GM20000 (cell line): ENCODE results near the gene CNOT1.
A peak's percentile ranks its signal among the peaks of the same experiment; 100 is the strongest.

ENCODE experiments used
- DNase-seq: peaks from one replicate; pipeline ENCODE4 v3.0.0; 2012; ENCODE audit warnings: low spot score
- CTCF ChIP-seq: IDR thresholded peaks from 2 replicates; pipeline ENCODE4 v1.5.1; 2012; ENCODE audit warnings: mild to moderate bottlenecking, control low read depth; ENCODE audit errors: extremely low read depth, missing control alignments

The CNOT1 gene

GRCh38 chr16:58513874-58514273 lies 115.8 kb downstream of the CNOT1 start:
- TF ChIP-seq CTCF: no peak
- DNase-seq: no peak

- TF ChIP-seq CTCF: peak; percentile 57
- DNase-seq: peak; percentile 81
These were observed 117.5 kb downstream of the CNOT1 start for GRCh38 chr16:58511933-58512815.

GRCh38 chr16:58510776-58511628 lies 118.6 kb downstream of the CNOT1 start:
- TF ChIP-seq CTCF: no peak
- no peak for DNase-seq

- TF ChIP-seq CTCF: no peak
- no peak for DNase-seq
These were observed 119.4 kb downstream of the CNOT1 start for GRCh38 chr16:58510097-58510775.

- TF ChIP-seq CTCF: no peak
These were observed 120.2 kb downstream of the CNOT1 start for GRCh38 chr16:58509256-58510096.

GRCh38 chr16:58508671-58509251 lies 120.9 kb downstream of the CNOT1 start:
- no peak for DNase-seq
- TF ChIP-seq CTCF: no peak

More at GRCh38 chr16:58509256-58510096, 120.2 kb downstream of the CNOT1 start:
- DNase-seq: no peak
